ENCODE data around the gene CDR2.
"Not testable (repeated sequence)": the region's sequence is repeated elsewhere in the genome, so short reads cannot be mapped to it uniquely, and the experiment has no call there.

GRCh38 chr16:22301423-22301822 lies 73.0 kb downstream of the CDR2 start:
- not testable (repeated sequence) for TF ChIP-seq POLR2A, POLR2AphosphoS5, TAF1, SPI1 (IDR thresholded peaks at IDR 0.05; ENCODE audit: low read depth, low read length)
